Gastroesophageal sphincter (tissue), 4 donors: Measurements from ENCODE around the gene COPS7B. TPM values are rescaled to one million over a fixed set of nuclear protein-coding genes. Genes with fewer than 3 reads are reported as not detected.

Source experiments
- ATAC-seq: fragments of 150-250 bp; one replicate; pipeline ENCODE4 v1.9.1; 2016; ENCODE audit warnings: mild to moderate bottlenecking, moderate library complexity
- H3K27ac ChIP-seq, 4 donors: fragments of 200-600 bp; sonication (generic) in 3 of 4; 1 replicate in 3 of 4; 2 replicates in 1 of 4; pipeline ENCODE4 v1.5.1; 2016 to 2019
- H3K27me3 ChIP-seq: fragments of 200-600 bp; sonication (generic); one replicate; pipeline ENCODE4 v1.5.1; 2019
- H3K36me3 ChIP-seq, 2 donors: fragments of 200-600 bp; sonication (generic); one replicate each; pipeline ENCODE4 v1.5.1; 2019; ENCODE audit warnings: control low read depth in 1 of 2
- H3K4me1 ChIP-seq, 3 donors: fragments of 200-600 bp; sonication (generic); 1 replicate in 2 of 3; 2 replicates in 1 of 3; pipeline ENCODE4 v1.5.1; 2016 to 2019; ENCODE audit warnings: control low read depth in 2 of 3
- H3K4me3 ChIP-seq, 2 donors: fragments of 200-600 bp; sonication (generic); one replicate each; pipeline ENCODE4 v1.5.1; 2019; ENCODE audit warnings: mild to moderate bottlenecking in 1 of 2, moderate library complexity in 1 of 2
- H3K9me3 ChIP-seq, 3 donors: fragments of 200-600 bp; sonication (generic); one replicate each; pipeline ENCODE4 v1.5.1; 2017 to 2019; ENCODE audit warnings: control low read depth in 2 of 3
- CTCF ChIP-seq, 4 experiments: fragments of 200-600 bp in 2 of 4; fragments of 450-650 bp in 2 of 4; sonication (generic) in 1 of 4; IDR thresholded peaks; one replicate each; pipeline ENCODE4 v1.5.1; 2017 to 2019; ENCODE audit warnings: antibody characterized with exemption in 4 of 4, mild to moderate bottlenecking in 2 of 4, moderate library complexity in 2 of 4
- EP300 ChIP-seq: sonication (generic); formaldehyde crosslinking; IDR thresholded peaks from one replicate; pipeline ENCODE4 v1.6.1; 2017; ENCODE audit warnings: antibody characterized with exemption, mild to moderate bottlenecking
- POLR2A ChIP-seq, 2 donors: fragments of 450-650 bp; IDR thresholded peaks; one replicate each; pipeline ENCODE4 v1.6.1; 2017; ENCODE audit warnings: antibody characterized with exemption in 2 of 2, mild to moderate bottlenecking in 2 of 2, moderate library complexity in 1 of 2
- POLR2AphosphoS5 ChIP-seq: sonication (generic); formaldehyde crosslinking; IDR thresholded peaks from one replicate; pipeline ENCODE4 v1.6.1; 2017; ENCODE audit warnings: antibody characterized with exemption
- WGBS, 2 donors: methylation state at CpG; one replicate each; pipeline ENCODE4 v1.1.5; 2018; ENCODE audit warnings: low coverage in 1 of 2; 5-methylcytosine and 5-hydroxymethylcytosine counted together
- total RNA-seq, 4 donors: library from RNA; depleted of rRNA; stranded (reverse); fragments of >200 nt; gene quantifications; one replicate each; pipeline ENCODE4 v1.1.0, GENCODE V29; 2016

COPS7B gene
- total RNA-seq, 4 donors from 2014 or later, result 24.2 to 39.4 (median 30.0) TPM

DNA sequence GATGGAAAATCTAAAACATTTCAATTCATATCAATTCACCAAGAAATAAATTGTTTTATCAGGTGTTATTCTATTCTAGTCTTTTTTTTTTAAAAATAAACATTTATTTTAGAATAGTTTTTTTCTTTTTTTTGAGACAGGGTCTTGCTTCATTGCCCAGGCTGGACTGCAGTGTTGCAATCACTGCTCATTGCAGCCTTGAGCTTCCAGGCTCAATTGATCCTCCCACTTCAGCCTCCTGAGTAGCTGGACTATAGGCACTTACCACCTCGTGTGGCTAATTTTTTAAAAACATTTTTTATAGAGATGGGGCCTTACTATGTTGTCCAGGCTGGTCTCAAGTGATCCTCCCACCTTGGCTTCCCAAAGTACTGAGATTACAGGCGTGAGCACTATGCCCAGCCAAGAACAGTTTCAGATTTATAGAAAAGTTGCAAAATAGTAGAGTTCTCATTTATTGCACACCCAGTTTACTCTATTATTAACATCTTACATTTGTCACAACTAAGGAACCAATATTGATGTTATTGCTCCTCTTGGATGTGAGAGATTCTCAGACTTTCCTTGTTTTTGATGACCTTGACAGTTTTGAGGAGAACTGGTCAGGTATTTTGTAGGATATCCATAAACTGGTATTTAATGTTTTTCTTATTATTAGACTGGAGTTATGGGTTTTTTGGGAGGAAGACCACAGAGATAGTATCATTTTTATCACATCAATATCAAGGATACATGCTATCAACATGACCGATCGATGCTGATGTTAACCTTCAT is 35.0 kb upstream of the COPS7B start:
- no peaks in the 10 kb centered on the region for H3K36me3 ChIP-seq
- no peaks in the 10 kb centered on the region for H3K4me1 ChIP-seq
- H3K9me3 ChIP-seq, result no peaks in the 10 kb centered on the region
- no peak overlapping the region for H3K4me3 ChIP-seq
- no peak for TF ChIP-seq CTCF (IDR thresholded peaks at IDR 0.05)
- TF ChIP-seq EP300, result no peak
- no peak for TF ChIP-seq POLR2AphosphoS5
- no peak for TF ChIP-seq POLR2A (IDR thresholded peaks at IDR 0.05)
- no peaks in the 10 kb centered on the region for H3K27me3 ChIP-seq
- WGBS, 2 donors, result 88 to 94% methylated on average over 2 to 4 of the region's 4 CpGs
- H3K27ac ChIP-seq, result no peak overlapping the region
- no peak for ATAC-seq

DNA sequence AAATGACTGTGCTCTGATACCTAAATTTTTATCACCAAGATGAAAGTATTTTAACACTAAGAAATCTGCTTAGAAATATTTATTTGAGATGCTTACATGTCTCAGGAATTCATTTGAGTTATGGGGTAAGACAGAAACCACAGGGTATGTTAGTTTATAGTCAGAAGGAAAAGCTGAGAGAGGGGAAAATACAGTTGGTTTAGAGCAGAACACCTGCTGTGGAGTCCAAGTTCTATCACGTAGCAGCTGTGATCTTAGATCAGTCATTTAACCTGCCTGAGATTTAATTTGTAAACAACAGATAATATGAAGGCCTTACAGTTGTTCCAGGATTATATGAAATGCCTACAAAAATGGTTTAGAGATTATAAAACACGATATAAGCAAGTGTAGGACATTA is 34.2 kb upstream of the COPS7B start:
- no peak for ATAC-seq
- WGBS, 2 donors, result 80 to 90% methylated on average over 2 of the region's 2 CpGs
- TF ChIP-seq POLR2A (IDR thresholded peaks at IDR 0.05), result no peak
- no peak for TF ChIP-seq CTCF (IDR thresholded peaks at IDR 0.05)
- TF ChIP-seq EP300, result no peak
- TF ChIP-seq POLR2AphosphoS5, result no peak

GRCh38 chr2:231761735-231762134 is 24.5 kb upstream of the COPS7B start:
- Histone ChIP-seq H3K4me3 (no peak overlapping the region), H3K27me3 (no peaks in the 10 kb centered on the region), H3K9me3 (no peaks in the 10 kb centered on the region), H3K27ac (no peak overlapping the region), H3K4me1 (no peaks in the 10 kb centered on the region), H3K36me3 (no peaks in the 10 kb centered on the region)
- WGBS, 2 donors, result 71 to 100% methylated on average over 1 to 2 of the region's 2 CpGs
- no peak for TF ChIP-seq EP300
- TF ChIP-seq CTCF (IDR thresholded peaks at IDR 0.05), result no peak
- no peak for TF ChIP-seq POLR2AphosphoS5
- no peak for ATAC-seq

More for the DNA sequence above, 34.2 kb upstream of the COPS7B start:
- H3K27ac ChIP-seq, result no peak overlapping the region
- no peaks in the 10 kb centered on the region for H3K27me3 ChIP-seq
- no peaks in the 10 kb centered on the region for H3K9me3 ChIP-seq
- no peaks in the 10 kb centered on the region for H3K36me3 ChIP-seq
- no peak overlapping the region for H3K4me3 ChIP-seq
- H3K4me1 ChIP-seq, result no peaks in the 10 kb centered on the region

GRCh38 chr2:231764124-231764523 is 22.1 kb upstream of the COPS7B start:
- Histone ChIP-seq H3K27me3 (no peaks in the 10 kb centered on the region), H3K27ac (no peak overlapping the region), H3K4me1 (no peaks in the 10 kb centered on the region), H3K9me3 (no peaks in the 10 kb centered on the region), H3K4me3 (no peak overlapping the region), H3K36me3 (no peaks in the 10 kb centered on the region)
- no peak for TF ChIP-seq EP300
- no peak for TF ChIP-seq POLR2AphosphoS5
- TF ChIP-seq CTCF (IDR thresholded peaks at IDR 0.05), result no peak
- TF ChIP-seq POLR2A (IDR thresholded peaks at IDR 0.05), result no peak
- no peak for ATAC-seq

DNA sequence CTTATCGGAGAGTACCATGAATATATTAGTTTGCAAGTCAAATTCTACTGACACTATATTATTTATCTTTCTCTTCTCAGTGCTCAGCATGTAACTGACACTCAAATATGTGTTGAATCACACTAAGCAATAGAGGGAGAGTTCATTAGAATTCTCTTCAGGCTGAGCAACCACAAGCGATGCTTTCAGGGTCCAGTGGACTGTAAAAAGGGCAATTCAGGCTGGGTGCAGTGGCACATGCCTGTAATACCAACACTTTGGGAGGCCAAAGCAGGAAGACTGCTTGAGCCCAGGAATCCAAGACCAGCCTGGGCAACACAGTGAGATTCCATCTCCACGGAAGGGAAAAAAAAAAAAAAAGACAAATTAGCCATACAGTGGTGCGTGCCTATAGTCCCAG is 21.5 kb upstream of the COPS7B start:
- Histone ChIP-seq H3K4me1 (no peaks in the 10 kb centered on the region), H3K36me3 (no peaks in the 10 kb centered on the region), H3K4me3 (no peak overlapping the region)

More for the DNA sequence above, 21.5 kb upstream of the COPS7B start:
- ATAC-seq, result no peak
- WGBS, 2 donors, result 83 to 96% methylated on average over 1 to 4 of the region's 4 CpGs
- TF ChIP-seq POLR2A (IDR thresholded peaks at IDR 0.05), result no peak
- no peak for TF ChIP-seq POLR2AphosphoS5
- TF ChIP-seq CTCF (IDR thresholded peaks at IDR 0.05), result no peak
- no peak for TF ChIP-seq EP300
- H3K9me3 ChIP-seq, result no peaks in the 10 kb centered on the region
- no peaks in the 10 kb centered on the region for H3K27me3 ChIP-seq
- H3K27ac ChIP-seq, result no peak overlapping the region
